Head of caudate nucleus (tissue), 42 donors: Measurements from ENCODE around the gene CYP2W1.

Experiments used
- DNase-seq, 42 donors: peaks; one replicate each; pipeline versions ENCODE4 v3.0.0 to v3.0.0-alpha.2; 2020 to 2021; ENCODE audit warnings: mixed read lengths in 7 of 42
- intact Hi-C: fragments of 100-400 bp; cut with DNase I; formaldehyde crosslinking; loops from one replicate; pipeline ENCODE4 v1.15.0; 2022

The CYP2W1 gene

DNA sequence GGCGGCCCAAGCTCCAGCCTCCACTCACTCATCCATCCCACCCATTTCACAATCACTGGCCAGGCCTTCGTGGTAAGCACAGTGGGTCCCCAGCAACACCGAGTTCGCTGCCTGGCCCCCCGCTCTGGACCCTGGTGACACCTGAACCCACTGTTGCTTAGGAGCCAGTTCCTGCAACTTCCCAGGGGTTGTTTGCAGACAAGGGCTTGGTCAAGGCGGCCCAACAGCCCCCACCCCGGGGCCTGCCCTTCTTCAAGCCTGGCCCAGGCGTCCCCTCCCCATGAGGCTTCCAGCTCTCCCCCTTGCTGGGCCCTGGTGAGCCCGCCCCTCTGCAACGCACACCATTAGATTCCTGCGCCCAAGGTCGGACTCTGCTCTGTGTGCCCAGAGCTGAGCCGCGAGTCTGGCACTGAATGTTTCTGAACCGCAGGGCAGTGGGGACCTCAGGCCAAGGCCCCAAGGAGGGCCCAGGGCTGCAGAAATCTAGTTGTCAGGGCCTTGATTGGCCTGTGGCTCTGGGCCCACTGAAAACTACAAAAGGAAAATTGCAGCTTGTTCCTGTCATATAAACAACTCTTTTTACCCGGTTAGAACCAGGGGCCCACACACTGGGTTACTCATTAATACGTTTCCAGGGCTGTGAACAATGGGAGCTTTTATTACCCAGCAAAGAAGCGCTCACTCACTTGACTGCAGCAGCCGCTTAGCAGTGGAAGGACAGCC is 5.5 kb upstream of the CYP2W1 start:
- intact Hi-C loops: no loop called here
- DNase-seq: peak in 39 of 42 donors; percentile 32 to 89 (median 67)

DNA sequence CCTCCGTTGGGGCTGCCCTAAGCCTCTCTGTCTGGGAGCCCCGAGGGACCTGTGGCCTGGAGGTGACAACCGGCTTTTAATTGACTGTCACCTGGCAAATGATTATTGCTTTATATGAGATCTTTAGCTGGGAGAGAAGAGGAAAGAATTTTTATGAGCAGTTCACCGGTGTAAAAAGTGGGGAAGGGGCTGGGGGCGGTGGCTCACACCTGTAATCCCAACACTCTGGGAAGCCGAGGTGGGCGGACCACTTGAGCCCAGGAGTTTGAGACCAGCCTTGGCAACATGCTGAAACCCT is 5.0 kb upstream of the CYP2W1 start:
- DNase-seq: no peak
- intact Hi-C loops: no loop called here

- no peak for DNase-seq
- intact Hi-C loops: no loop called here
Measured at GRCh38 chr7:978416-979091, 4.4 kb upstream of the CYP2W1 start.

GRCh38 chr7:979151-979550 is 3.8 kb upstream of the CYP2W1 start:
- intact Hi-C loops: no loop called here

GRCh38 chr7:979886-980571 is 3.0 kb upstream of the CYP2W1 start:
- intact Hi-C loops: no loop called here
- no peak for DNase-seq

More at GRCh38 chr7:979151-979550, 3.8 kb upstream of the CYP2W1 start:
- DNase-seq: no peak

DNA sequence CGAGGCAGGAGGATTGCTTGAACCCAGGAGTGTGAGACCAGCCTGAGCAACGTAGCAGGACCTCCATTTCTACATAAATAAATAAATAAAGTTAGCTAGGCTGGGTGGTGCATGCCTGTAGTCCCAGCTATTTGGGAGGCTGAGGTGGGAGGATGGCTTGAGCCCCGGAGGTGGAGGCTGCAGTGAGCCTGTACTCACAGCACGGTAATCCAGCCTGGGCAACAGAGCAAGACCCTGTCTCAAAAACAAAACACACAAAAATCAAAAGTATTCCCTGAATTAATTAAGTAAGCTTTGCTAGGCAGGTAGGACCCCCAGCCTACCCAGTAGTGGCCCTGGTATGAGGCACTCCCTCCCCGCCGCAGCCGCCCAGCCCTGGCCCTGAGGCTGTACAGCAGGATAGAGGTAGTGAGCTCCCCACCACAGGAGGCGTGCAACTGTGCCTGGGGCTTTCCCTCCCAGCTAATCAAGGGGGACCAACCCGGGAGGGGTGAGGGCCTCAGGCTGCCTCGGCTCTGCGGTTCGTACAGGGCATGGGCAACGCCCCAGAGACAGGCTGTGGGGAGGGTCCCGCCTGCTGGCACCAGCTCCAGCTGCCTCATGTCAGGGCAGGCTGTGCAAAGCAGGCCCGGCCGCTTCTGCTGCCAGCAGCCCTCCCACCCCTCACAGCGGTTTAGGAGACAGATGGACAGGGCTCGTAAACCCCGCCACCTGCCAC is 1.0 kb upstream of the CYP2W1 start:
- intact Hi-C loops: no loop called here
- no peak for DNase-seq

DNA sequence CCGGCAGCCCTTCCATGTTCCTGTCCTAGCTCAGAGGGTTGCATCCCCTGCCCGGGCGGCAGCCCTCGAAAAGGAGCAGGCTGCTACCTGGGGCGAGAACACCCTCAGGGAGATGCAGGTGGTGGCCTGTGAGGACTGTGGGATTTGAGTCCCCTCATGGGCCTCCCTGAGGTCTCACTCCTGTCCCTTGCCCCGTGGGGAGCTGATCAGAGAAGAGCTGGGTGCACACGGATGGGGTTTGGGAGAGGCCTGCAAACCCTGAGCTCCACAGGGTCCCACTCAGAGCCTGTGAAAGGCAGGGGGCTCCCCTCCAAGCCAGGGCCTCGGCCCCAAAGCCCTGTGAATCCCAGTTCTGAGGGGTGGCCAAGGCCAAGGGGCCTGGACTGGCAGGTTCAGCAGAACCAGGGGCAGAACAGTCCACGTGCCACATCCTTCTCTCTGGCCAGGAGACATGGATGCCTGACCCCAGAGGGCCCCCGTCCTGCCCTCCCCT is 424 bp upstream of the CYP2W1 start:
- intact Hi-C loops: no loop called here
- DNase-seq: no peak

GRCh38 chr7:983616-984071 is 663 bp downstream of the CYP2W1 start:
- intact Hi-C loops: no loop called here
- no peak for DNase-seq

DNA sequence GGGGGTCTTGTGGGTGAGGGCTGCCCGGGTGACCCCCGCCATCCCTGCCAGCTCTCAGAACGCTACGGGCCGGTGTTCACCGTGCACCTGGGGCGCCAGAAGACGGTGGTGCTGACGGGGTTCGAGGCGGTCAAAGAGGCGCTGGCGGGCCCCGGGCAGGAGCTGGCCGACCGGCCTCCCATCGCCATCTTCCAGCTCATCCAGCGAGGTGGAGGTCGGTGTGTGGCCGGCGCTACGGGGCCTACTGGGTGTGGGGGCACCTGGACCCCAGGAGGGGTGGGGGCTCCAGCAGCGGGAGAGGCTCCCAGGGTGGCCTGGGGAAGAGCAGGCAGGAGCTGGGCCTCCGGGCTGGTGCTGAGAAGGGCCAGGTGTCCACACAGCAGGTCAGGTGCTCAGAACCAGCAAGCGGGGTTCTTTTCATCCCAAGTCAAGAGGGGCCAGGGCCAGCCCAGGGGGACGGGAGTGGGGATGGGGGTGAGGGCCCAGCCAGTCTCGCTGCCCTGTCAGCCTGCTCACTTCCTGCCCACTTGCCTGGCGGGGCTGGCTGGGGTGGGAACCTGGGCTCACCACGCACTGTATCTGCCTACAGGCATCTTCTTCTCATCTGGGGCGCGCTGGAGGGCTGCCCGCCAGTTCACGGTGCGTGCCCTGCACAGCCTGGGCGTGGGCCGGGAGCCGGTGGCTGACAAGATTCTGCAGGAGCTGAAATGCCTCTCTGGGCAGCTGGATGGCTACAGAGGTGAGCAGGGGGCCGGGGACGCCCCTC is 1.6 kb downstream of the CYP2W1 start:
- no peak for DNase-seq
- intact Hi-C loops: no loop called here

DNA sequence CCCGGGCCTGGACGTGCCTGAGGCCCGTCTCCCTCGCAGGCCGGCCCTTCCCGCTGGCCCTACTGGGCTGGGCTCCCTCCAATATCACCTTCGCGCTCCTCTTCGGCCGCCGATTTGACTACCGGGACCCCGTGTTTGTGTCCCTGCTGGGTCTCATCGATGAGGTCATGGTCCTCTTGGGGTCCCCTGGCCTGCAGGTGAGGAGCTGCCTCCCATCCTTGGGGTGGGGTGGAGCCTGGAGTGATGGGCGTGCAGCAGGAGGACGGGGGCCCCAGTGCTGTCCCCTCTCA is 2.1 kb downstream of the CYP2W1 start:
- no peak for DNase-seq
- intact Hi-C loops: no loop called here

- DNase-seq: no peak
- intact Hi-C loops: no loop called here
Measured at GRCh38 chr7:985915-986741, 3.1 kb downstream of the CYP2W1 start.

DNA sequence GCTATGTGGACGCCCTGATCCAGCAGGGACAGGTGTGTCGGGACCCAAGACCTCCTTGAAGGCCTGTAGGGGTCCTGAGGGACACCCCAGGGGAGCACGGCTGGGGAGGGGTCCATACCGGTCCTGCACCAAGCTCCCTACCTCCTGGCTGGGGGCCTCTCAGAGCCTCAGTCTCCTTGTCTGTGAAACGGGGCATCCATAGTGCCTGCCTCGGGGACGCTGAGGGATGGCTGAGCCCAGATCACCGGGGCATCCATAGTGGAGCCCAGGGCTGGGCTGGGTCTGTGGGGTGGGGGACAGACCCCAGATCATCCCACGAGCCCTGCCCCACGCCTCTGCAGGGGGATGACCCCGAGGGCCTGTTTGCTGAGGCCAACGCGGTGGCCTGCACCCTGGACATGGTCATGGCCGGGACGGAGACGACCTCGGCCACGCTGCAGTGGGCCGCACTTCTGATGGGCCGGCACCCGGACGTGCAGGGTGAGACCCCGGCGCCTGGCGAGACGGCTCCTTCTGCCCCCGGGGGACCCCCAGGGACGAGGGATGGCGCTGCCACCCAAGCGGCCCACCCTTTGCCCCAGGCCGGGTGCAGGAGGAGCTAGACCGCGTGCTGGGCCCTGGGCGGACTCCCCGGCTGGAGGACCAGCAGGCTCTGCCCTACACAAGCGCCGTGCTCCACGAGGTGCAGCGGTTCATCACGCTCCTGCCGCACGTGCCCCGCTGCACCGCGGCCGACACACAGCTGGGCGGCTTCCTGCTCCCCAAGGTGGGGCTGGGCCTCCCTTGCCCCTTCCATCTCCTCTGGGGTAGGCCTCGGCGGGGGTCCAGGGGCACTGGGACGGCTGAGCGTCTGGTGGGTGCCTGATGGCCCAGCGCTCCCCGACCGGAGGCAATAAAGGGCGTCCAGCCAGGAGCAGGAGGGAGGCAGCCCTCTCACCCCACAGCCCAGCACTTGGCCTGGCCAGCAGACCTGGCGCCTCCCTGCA is 4.1 kb downstream of the CYP2W1 start:
- intact Hi-C loops: no loop called here
- no peak for DNase-seq

DNA sequence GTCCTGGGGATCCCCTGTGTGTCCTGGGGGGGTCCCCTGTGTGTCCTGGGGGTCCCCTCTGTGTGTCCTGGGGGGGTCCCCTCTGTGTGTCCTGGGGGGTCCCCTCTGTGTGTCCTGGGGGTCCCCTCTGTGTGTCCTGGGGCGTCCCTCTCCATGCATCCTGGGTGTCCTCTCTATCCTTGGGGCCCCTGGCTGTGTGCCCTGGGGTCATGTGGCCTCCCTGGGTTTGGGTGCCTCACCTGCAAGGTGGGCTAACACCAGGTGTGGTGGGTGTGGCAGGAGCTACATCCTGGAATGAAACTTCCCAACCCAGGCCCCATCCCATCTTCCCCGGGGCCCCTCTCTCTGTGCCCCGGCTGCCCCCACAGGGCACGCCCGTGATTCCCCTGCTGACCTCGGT is 4.9 kb downstream of the CYP2W1 start:
- intact Hi-C loops: no loop called here
- no peak for DNase-seq

GRCh38 chr7:988426-988911 is 5.5 kb downstream of the CYP2W1 start:
- intact Hi-C loops: no loop called here

DNA sequence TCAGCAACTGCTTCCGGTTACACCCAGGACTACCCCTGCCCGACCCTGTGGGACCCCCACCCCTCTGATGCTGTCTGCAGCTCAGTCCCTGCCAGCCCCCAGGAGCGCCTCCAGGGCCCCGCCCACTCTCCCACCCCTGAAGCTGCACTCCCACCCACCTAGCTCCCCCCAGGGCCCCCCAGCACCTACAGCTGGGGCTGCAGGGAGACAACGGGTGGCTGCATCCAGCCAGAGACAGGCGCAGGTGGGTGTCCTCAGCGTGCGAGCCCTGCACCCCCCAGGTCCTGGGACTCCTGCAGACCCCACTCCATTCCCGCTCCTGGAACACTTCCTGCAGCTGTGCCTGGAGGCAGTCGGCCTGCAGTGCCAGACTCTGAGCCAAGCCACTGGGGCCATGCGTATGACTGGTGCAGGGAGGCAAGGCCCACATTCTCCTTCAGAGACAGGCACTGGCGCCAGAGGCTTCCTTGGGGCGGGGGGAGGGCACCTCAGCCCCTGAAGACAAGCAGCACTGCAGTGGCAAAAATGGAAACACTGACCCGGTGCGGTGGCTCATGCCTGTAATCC is 6.1 kb downstream of the CYP2W1 start:
- no peak for DNase-seq
- intact Hi-C loops: no loop called here

More at GRCh38 chr7:988426-988911, 5.5 kb downstream of the CYP2W1 start:
- DNase-seq: no peak

DNA sequence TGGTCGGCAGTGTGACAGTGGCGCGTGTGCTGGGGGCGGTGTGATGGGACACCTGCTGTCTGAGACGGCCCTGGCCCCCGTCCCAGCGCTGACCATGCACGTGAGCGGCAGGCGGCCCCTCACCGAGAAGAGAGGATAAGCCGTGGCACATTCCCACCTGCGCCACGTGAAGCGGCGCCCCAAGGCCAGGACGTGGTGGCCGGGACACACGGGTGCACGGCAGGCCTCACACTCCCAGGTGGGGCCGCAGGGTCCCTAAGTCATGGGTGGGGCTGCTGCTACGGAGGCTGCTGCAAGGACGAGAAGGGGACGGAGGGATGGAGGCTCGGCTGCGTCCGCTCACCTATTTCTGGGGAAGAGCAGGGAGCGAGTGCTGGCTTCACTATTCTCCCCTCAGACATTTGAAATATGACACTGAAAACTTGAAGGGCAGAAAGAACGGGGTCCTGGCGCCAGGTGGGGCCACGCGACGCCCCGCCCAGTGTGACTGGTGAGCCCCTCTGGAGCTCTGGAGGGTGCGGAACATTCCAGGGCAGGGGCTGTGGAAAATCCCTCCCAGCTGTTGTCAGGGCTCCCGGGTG is 7.5 kb downstream of the CYP2W1 start:
- no peak for DNase-seq
- intact Hi-C loops: loop anchor here (10.0 kb wide), 1 partner anchor 164 kb away; no protein-coding TSS in a partner anchor
